Tibial artery (tissue), 4 donors: ENCODE results near the gene TMEM18.

Experiments
- DNase-seq, 2 donors: peaks; one replicate each; pipeline ENCODE4 v3.0.0-alpha.2; 2019
- H3K27ac ChIP-seq, 2 donors: fragments of 200-600 bp; sonication (generic) in 1 of 2; 1 replicate in 1 of 2; 2 replicates in 1 of 2; pipeline ENCODE4 v1.5.1; 2018 to 2019; ENCODE audit warnings: mild to moderate bottlenecking in 1 of 2
- H3K27me3 ChIP-seq, 2 donors: fragments of 200-600 bp; sonication (generic) in 1 of 2; one replicate each; pipeline versions ENCODE4 v1.5.1 to v1.6.0; 2016 to 2019
- H3K36me3 ChIP-seq, 3 donors: fragments of 200-600 bp; sonication (generic) in 2 of 3; one replicate each; pipeline ENCODE4 v1.5.1; 2016 to 2019; ENCODE audit warnings: mild to moderate bottlenecking in 2 of 3
- H3K4me1 ChIP-seq, 4 donors: fragments of 200-600 bp; sonication (generic) in 2 of 4; 1 replicate in 3 of 4; 2 replicates in 1 of 4; pipeline ENCODE4 v1.5.1; 2016 to 2019
- H3K4me3 ChIP-seq, 2 donors: fragments of 200-600 bp; sonication (generic) in 1 of 2; 1 replicate in 1 of 2; 2 replicates in 1 of 2; pipeline ENCODE4 v1.5.1; 2018 to 2019; ENCODE audit warnings: mild to moderate bottlenecking in 2 of 2
- H3K9me3 ChIP-seq, 3 donors: fragments of 200-600 bp; sonication (generic) in 1 of 3; one replicate each; pipeline ENCODE4 v1.5.1; 2016 to 2019
- CTCF ChIP-seq, 2 experiments: fragments of 200-600 bp in 1 of 2; fragments of 450-650 bp in 1 of 2; IDR thresholded peaks; one replicate each; pipeline ENCODE4 v1.5.1; 2017 to 2019; ENCODE audit warnings: antibody characterized with exemption in 2 of 2, mild to moderate bottlenecking in 1 of 2, moderate library complexity in 1 of 2
- intact Hi-C: fragments of 100-400 bp; cut with DNase I; formaldehyde crosslinking; loops from one replicate; pipeline ENCODE4 v1.15.0; 2023; ENCODE audit warnings: low total_unique reads

TMEM18 gene

GRCh38 chr2:692767-693166 lies 15.6 kb upstream of the TMEM18 start:
- H3K4me3 ChIP-seq = peak overlapping the region; percentile 47 to 50
- no peaks in the 10 kb centered on the region for H3K36me3 ChIP-seq
- H3K4me1 ChIP-seq = peaks cover 0 to 81% (median 40%) of the 10 kb centered on the region in 4 donors
- H3K27me3 ChIP-seq = no peaks in the 10 kb centered on the region
- no peaks in the 10 kb centered on the region for H3K9me3 ChIP-seq
- H3K27ac ChIP-seq = peak overlapping the region; percentile 82 to 91
- DNase-seq = no peak
- intact Hi-C loops = loop anchor here (2.0 kb wide), 1 partner anchor 16 kb away; the partner anchor contains the start of gene TMEM18
- TF ChIP-seq CTCF (IDR thresholded peaks at IDR 0.05) = no peak

DNA sequence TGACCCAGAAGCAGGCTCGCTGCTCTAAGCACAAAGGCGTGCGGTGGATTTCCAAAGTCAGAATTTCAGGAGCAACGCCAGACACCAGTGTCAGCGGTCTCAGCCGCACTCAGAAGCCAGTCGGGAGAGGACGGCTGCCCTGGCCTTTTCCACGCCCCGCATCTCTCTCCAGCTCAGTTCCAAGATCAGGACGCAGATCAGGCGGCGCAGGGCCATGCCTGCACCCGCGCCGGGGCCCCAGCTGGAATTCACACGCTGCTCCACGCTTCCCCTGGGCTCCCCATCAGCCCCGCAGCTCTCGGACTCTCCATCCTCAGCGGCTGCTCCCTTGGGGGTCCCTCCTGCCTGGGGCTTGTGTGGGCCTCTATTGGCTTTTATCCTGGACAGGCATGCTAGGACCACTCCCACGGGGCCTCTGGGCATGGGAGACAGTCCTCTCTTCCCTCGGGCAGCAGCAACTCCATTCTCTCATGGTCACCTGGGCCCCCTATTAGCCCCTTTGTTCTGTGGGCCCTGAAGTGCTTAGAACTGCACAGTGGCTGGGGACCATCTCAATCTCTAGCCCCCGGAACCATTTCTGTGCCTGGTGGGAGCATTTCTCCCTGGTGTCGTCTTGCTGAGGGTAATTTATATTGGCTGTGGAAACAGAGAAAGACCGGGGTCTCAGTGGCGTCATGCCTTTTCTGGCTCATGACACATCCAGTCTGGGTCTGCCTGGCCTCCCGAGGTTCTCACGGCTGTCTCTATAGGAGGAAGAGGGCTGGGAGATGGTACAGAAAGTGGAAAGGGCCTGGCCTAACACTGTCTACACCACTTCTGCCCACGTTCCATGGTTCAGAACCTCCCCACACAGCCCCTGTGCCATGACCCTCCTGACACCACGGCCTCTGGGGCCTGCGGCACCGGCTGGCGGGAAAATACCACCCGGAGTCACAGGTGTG lies 14.9 kb upstream of the TMEM18 start:
- Histone ChIP-seq H3K27ac (peak overlapping the region; percentile 82 to 91), H3K4me3 (peak overlapping the region; percentile 47 to 50), H3K4me1 (peaks cover 0 to 84% (median 40%) of the 10 kb centered on the region in 4 donors), H3K9me3 (no peaks in the 10 kb centered on the region), H3K27me3 (no peaks in the 10 kb centered on the region), H3K36me3 (no peaks in the 10 kb centered on the region)
- intact Hi-C loops = loop anchor here (2.0 kb wide), 1 partner anchor 15 kb away; the partner anchor contains the start of gene TMEM18
- DNase-seq = peak in 1 of 2 donors; percentile 71
- no peak for TF ChIP-seq CTCF (IDR thresholded peaks at IDR 0.05)

GRCh38 chr2:690799-691198 lies 13.6 kb upstream of the TMEM18 start:
- H3K36me3 ChIP-seq = no peaks in the 10 kb centered on the region
- H3K4me1 ChIP-seq = peaks cover 0 to 75% (median 34%) of the 10 kb centered on the region in 4 donors
- H3K9me3 ChIP-seq = no peaks in the 10 kb centered on the region
- H3K27me3 ChIP-seq = no peaks in the 10 kb centered on the region
- H3K4me3 ChIP-seq = peak overlapping the region; percentile 47 to 50
- no peak for DNase-seq
- peak overlapping the region; percentile 82 to 91 for H3K27ac ChIP-seq
- no peak for TF ChIP-seq CTCF (IDR thresholded peaks at IDR 0.05)
- intact Hi-C loops = no loop called here

GRCh38 chr2:689877-690510 lies 12.8 kb upstream of the TMEM18 start:
- no peak for TF ChIP-seq CTCF (IDR thresholded peaks at IDR 0.05)
- H3K4me1 ChIP-seq = peaks cover 0 to 67% (median 31%) of the 10 kb centered on the region in 4 donors
- no peaks in the 10 kb centered on the region for H3K27me3 ChIP-seq
- no peaks in the 10 kb centered on the region for H3K36me3 ChIP-seq
- intact Hi-C loops = no loop called here
- peak overlapping the region; percentile 82 to 91 for H3K27ac ChIP-seq
- no peaks in the 10 kb centered on the region for H3K9me3 ChIP-seq
- no peak for DNase-seq
- H3K4me3 ChIP-seq = peak overlapping the region in 1 of 2 donors; percentile 10

DNA sequence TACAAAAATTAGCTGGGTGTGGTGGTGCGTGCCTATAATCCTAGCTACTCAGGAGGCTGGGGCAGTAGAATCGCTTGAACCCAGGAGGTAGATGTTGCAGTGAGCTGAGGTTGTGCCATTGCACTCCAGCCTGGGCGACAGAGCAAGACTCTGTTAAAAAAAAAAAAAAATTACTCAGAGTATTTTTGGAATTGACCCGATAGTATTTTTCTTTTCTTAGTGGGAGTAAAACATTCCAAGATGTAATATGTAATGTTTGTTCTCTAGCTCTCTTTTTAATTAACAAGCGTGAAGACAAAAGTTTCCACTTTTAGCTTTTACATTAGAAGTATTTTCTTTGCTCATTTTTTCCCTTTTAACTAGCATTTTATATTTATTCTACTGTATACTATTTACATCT lies 12.0 kb upstream of the TMEM18 start:
- Histone ChIP-seq H3K27me3 (no peaks in the 10 kb centered on the region), H3K4me1 (peaks cover 0 to 59% (median 26%) of the 10 kb centered on the region in 4 donors), H3K27ac (peak overlapping the region; percentile 82 to 91), H3K9me3 (no peaks in the 10 kb centered on the region), H3K36me3 (no peaks in the 10 kb centered on the region), H3K4me3 (no peak overlapping the region)
- no peak for DNase-seq
- intact Hi-C loops = no loop called here
- TF ChIP-seq CTCF (IDR thresholded peaks at IDR 0.05) = no peak
